CD4-positive, alpha-beta T cell treated with Interleukin-17A for 4 hours (primary cell): ENCODE measurements around the gene SV2C.
"Not testable (repeated sequence)": the region's sequence is repeated elsewhere in the genome, so short reads cannot be mapped to it uniquely, and the experiment has no call there.

Experiments used
- DNase-seq: peaks from one replicate; pipeline ENCODE4 v3.0.0-alpha.2; 2020; ENCODE audit warnings: mixed read lengths

The SV2C gene

GRCh38 chr5:76257897-76258296 lies 174.7 kb downstream of the SV2C start:
- no peak for DNase-seq

DNA sequence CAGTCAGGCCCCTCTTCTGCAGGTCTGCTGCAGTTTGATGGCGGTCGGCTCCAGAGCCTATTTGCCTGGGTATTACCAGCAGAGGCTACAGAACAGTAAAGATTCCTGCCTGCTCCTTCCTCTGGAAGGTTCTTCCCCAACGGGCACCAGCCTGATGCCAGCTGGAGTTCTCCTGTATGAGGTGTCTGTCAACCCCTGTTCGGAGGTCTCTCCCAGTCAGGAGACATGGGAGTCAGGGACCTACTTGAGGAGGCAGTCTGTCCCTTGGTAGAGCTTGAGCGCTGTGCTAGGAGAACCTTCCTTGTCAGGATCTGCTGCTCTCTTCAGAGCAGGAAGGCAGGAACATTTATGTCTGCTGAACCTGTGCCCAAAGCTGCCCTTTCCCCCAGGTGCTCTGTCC lies 181.5 kb downstream of the SV2C start:
- no peak for DNase-seq

DNA sequence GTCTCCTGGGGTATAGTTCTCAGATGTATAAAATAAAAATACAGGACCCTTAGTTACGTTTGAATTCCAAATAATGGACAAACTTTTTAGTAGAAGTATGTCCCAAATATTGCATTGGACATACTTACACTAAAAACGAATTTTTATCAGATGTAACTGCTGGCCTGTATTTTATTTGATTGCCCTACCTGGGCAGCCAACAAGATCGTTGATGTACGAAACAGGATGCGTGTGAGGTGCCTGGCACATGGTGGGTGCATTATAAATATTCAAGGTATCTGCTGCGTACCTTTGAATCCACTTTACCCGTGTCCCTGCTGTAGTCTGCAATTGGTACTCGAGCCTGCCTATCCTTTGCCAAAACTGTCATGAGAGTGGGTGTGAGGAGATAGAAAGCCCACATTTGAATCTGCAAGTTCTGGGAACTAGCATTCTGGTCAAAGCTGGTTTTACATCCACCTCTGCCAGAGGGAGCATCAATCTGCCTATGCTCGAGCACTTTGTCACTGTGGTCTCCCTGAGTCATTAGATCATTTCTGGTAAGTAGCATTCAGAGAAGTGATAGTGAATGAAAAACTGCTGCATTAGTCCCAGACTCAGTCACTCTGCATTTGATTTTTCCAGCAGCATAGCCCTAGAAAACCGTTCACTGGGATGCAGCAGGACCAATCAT lies 186.2 kb downstream of the SV2C start:
- DNase-seq: no peak

- DNase-seq: no peak
Measured at GRCh38 chr5:76269932-76270610, 186.9 kb downstream of the SV2C start.

GRCh38 chr5:76271836-76272235 lies 188.7 kb downstream of the SV2C start:
- DNase-seq: no peak

- no peak for DNase-seq
Measured at GRCh38 chr5:76273206-76273885, 190.2 kb downstream of the SV2C start.

- DNase-seq: no peak
Measured at GRCh38 chr5:76274571-76274970, 191.4 kb downstream of the SV2C start.

GRCh38 chr5:76277736-76278135 lies 194.6 kb downstream of the SV2C start:
- no peak for DNase-seq

- DNase-seq: no peak
Measured at GRCh38 chr5:76278261-76278789, 195.1 kb downstream of the SV2C start.

DNA sequence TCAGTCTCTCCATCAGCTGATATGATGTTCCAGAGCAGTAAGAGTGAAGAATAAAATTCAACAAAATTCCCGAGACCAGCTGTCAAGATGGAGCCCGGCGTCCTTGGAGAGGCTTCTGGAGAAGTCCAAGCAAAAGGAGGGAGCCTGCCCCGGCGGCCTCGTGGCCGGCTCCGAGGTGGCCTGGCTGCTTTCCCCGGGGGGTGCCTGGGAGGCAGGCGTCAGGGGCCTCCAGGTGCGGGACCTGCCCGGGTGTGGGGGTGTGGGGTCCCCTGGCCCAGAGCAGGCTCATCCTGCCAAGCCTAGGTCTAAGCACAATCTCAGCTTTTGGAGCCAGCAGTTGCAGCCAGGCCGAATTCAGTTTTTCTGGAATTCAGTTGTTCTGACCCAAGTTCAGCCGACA lies 197.3 kb downstream of the SV2C start:
- no peak for DNase-seq

DNA sequence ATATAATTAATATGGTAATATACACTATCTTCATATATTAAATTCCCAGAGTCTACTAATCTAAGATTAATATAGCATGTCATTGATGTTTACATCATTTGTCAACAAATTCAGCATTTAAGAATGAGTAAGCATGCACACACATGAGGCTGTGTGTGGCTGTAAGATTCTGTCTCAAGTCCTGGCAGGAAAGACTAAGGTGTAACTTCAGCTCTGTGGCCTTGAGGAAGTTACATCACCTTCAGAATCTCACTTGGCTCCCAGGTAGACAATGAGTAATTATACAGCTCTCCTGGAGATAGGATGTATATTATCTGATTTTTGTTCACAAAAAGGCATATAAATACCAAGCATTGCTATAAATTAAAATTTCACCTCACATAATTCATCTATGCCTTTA lies 200.5 kb downstream of the SV2C start:
- no peak for DNase-seq

DNA sequence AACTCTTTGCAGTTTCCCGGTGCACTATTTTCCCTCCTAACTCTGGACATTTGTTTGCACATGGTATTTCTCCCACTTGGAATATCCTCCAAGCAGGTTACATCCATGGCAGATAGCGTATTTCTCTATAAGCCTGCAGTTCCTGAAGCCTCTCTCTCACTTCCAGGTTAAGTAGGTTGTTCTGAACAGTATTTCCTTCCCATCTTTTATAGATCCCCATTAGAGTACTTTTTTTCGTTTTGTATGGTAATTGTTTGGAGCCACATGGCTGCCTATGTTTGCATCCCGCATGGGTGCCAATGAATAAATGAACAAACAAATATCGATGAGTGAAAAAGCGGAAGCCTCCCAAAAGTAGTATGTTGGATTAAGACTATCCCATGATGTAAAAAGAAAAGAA lies 206.5 kb downstream of the SV2C start:
- no peak for DNase-seq

DNA sequence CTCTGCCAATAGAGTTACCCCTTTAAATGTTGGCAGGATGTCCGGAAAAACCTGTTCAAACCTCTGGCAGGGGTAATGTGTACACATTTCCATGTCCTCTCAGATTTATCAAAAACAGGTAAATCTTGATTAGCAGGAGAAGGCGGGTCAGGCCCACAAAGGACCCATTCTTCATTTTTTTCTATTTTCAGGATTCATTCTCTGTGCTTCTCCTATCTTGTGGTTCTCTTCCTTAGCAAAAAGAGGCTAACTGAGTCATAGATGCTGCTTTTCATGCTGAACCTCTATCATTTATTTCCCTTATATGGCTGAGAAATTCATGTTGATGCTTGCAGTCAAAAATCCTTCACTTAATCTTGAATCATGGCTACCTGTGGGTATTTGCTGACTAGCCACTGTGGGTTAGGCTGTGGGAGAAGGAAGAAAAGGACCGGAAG lies 207.2 kb downstream of the SV2C start:
- no peak for DNase-seq

DNA sequence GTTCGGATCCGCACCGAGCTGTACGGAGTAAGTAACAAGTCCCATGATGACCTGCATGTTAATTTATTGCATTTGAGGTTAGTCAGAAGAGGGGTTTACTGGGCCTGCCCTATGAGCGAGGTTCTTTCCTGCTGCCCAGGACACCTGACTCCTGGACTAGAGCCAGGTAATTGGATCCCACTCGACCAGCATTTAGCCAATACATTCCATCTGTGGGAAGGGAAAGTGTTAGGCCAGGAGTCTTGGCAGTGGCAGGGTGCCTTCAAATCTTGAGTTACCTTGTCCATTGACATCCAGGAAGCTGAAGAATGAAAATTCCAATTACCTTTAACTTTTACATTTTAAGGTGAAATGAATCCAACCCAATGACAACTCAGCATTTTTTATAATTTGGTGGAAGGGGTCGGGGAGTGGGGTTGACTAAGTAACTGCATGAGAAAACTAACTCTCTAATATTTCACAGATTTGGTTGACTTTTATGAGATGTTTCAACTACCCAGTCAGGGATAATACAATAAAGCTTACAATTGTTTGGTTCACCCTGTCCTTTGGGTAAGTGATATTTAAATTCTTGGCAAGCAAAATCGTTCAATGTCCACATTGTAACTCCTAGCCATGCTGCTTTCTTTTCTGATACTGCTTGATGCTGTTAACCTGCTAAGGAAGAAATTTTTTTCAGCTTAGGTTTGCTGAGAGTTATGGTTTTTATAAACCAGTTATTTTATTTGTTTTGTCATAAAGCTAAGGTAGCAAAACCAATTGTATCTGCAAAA lies 208.3 kb downstream of the SV2C start:
- DNase-seq: no peak

DNA sequence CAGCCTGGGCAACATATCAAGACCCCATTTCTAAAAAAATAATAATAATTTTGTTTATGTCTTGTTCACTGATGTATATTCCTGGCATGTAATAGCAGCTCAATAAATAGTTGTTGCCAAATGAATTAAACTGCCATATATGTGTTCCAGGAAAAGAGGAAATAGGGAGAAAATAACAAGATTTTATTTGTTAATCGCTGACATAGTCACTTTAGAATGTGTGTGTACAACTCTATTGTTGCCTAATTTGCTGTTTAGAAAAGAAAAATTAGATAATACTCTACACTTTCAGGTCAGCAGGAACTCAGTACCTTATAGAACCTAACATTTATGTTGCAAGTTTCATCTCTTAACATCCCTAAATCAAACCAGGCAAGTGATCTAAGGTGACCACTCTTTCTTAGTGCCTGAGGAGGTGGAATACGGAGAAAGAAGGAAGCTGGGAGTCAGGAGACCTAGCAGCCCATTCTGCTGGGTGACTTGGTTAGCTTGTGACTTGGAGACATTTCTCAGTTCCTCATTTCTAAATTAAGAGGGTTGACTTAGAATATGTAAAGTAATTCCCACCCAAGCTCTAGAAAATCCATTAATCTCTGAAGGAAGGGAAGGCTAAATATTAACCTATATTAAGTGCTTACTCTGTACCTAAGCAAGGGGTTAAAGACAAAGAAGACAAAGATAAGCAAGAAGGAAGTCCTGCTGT lies 209.6 kb downstream of the SV2C start:
- no peak for DNase-seq

DNA sequence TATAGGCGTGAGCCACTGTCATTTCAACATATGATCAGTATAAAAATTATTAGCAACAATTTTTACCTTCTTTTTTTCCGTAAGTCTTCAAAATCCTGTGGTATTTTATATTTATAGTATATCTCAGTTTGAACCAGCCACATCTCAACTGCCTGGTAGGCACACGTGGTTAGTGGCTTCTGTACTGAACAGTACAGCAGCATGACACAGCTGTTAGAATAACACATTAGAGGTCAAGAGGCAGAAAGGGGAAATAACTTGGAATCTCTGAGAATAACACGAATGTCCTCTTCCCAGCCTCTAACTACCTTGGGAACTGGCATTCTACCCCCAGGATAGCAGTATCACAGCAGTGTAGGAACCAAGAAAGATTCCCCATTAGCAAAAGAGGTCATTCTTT lies 211.4 kb downstream of the SV2C start:
- no peak for DNase-seq

DNA sequence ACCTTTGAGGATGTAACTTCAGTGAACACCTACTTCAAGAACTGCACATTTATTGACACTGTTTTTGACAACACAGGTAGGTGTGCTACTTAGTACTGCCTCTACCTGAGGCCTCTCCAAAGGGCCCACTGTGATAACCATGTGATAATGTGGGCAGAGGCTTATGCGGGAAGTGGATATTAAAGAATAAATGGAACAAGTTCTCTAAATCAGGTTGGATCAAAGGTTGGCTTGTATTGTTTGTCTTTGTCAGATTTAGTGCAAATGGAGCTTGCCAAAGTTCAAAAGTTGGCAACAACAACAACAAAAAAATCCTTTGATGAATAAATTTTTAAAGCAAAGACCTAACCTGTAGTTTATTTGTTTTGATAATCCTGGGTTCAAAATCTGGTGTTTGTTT lies 215.7 kb downstream of the SV2C start:
- no peak for DNase-seq

DNA sequence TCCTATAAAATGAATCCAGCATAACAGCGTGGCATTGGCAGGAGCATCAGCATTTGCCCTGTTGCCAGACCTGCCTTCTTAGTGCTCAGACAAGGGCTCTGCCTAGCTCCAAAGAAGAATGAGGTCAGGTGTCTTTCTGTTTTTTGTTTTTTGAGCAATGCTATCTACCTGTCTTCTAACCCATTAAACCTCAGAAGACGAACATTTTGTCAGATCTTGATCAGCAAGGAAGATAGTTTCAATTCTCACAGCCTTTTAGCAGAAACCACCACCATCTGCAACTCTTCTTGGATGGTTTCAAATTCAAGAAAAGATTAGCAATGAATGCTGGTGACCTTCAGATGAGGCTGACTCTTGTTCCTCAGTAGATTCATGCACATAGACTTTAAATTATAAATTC lies 216.4 kb downstream of the SV2C start:
- no peak for DNase-seq

GRCh38 chr5:76301932-76302331 lies 218.7 kb downstream of the SV2C start:
- not testable (repeated sequence) for DNase-seq

- DNase-seq: not testable (repeated sequence)
Measured at GRCh38 chr5:76302661-76303060, 219.5 kb downstream of the SV2C start.

DNA sequence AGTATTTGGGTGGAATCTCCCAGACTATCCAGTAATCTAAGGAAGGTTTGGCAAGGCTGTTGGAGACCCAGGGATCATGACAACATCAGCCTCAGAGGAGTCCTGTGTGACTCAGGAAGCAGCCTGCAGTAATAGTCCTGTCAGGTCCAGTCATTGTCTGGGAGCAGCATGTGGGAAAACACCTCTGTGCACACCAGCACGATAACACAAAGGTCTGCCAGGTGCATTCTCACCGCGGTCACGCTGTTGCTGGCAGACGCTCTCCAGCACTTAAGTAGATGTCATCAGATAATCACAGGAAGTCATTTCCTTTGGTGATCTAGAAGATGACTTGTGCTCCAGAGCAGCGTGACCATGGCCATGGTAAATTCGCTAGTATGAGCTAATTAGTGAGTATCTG lies 220.7 kb downstream of the SV2C start:
- DNase-seq: peak; percentile 56

DNA sequence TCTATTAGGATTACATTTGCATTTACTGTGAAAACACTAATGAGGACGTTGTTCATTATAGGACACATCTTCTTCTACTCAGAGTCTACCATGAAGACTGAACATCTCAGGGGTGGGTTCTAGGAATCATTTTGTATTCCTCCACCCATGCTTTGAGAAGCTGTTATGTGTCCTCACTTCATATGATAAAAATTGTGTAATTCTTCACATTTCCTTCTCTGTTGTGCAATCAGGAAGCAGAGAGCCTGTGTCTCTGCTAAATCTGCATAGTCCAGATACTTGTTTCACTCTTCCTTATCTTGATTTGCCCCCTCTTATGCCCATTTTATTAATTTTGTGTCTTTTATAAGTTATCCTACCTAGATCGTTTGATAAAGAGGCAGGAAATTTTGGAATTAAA lies 222.1 kb downstream of the SV2C start:
- no peak for DNase-seq

DNA sequence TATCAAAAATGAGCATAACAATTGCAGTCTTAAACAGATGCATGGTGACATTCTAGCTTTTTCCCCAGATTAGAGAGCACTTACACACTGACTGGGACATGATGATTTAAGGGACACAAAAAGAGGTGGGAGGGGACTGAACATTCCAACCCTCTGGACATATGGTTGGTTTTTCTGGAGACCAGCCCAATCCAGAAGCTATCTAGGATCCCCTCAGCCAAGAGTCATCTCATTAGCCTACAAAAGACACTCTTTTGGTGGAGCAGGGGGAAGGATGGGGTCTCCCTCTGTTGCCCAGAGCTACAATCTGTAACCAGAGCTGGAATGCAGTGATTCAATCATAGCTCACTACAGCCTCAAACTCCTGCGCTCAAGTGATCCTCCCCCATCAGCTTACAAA lies 222.6 kb downstream of the SV2C start:
- no peak for DNase-seq
